ENCODE measurements around the gene RAB5A. TPM values are rescaled to one million over a fixed set of nuclear protein-coding genes. Genes with fewer than 3 reads are reported as not detected.

RAB5A gene
- total RNA-seq, 1 experiment from 2014 or later: 65.1 TPM

Other genes starting within 250 kb of the RAB5A start
- gene EFHB, start 12.9 kb upstream of the RAB5A start, total RNA-seq (2021): 1.5 and 2.8 TPM in 2 replicates
- gene PP2D1, start 65.2 kb downstream of the RAB5A start, total RNA-seq (2021): not detected in 2 replicates
- gene KAT2B, start 93.3 kb downstream of the RAB5A start, total RNA-seq (2021): 2.5 and 3.2 TPM in 2 replicates
- 18.3 and 26.3 TPM in 2 replicates for gene SGO1, start 239.1 kb downstream of the RAB5A start, total RNA-seq (2021)